Pancreas (tissue), 10 donors: ENCODE measurements around the gene NOTO. TPM values are rescaled to one million over a fixed set of nuclear protein-coding genes. Genes with fewer than 3 reads are reported as not detected.
"Not testable (repeated sequence)": the region's sequence is repeated elsewhere in the genome, so short reads cannot be mapped to it uniquely, and the experiment has no call there.

Experiments used
- ATAC-seq, 4 donors: fragments of 200-7000 bp; cut with Tn5 transposase; one replicate each; pipeline versions ENCODE4 v1.8.0 to v1.9.1; 2020; ENCODE audit warnings: mild to moderate bottlenecking in 4 of 4, moderate library complexity in 4 of 4
- DNase-seq, 6 donors: peaks; one replicate each; pipeline ENCODE4 v3.0.0-alpha.2; 2020
- FAIRE-seq: peaks from 2 replicates; lab custom pipeline; 2012; peaks lifted over from hg19 to GRCh38; lab: Jason Lieb, UNC
- H3K27ac ChIP-seq, 4 donors: fragments of 200-600 bp; sonication (generic); 1 replicate in 3 of 4; 2 replicates in 1 of 4; pipeline versions ENCODE4 v1.5.0 to v1.8.0; 2020
- H3K27me3 ChIP-seq, 4 donors: fragments of 200-600 bp; one replicate each; pipeline ENCODE4 v1.8.0; 2021
- H3K36me3 ChIP-seq, 3 donors: fragments of 200-600 bp; sonication (generic) in 1 of 3; one replicate each; pipeline versions ENCODE4 v1.5.0 to v1.8.0; 2020 to 2021
- H3K4me1 ChIP-seq, 3 donors: fragments of 200-600 bp; one replicate each; pipeline ENCODE4 v1.8.0; 2021
- H3K4me3 ChIP-seq, 4 donors: fragments of 200-600 bp; sonication (generic) in 2 of 4; one replicate each; pipeline versions ENCODE4 v1.5.0 to v1.8.0; 2020 to 2021
- H3K9me3 ChIP-seq, 4 donors: fragments of 200-600 bp; one replicate each; pipeline ENCODE4 v1.8.0; 2021
- CTCF ChIP-seq, 4 donors: fragments of 200-600 bp; sonication (generic) in 3 of 4; IDR thresholded peaks; one replicate each; pipeline versions ENCODE4 v1.5.0 to v1.8.0; 2021; ENCODE audit warnings: antibody characterized with exemption in 4 of 4
- WGBS, 2 donors: extraction: QIAGEN DNeasy Blood & Tissue Kit; methylation state at CpG; one replicate each; pipeline ENCODE4 v1.1.7; 2013; 5-methylcytosine and 5-hydroxymethylcytosine counted together
- intact Hi-C, 3 donors: fragments of 100-400 bp; cut with DNase I; formaldehyde crosslinking; loops; one replicate each; pipeline versions ENCODE4 v1.11.1 to v1.14.2; 2022
- polyA plus RNA-seq, 2 donors: library from polyadenylated mRNA; stranded (reverse); fragments of 200-250 nt; gene quantifications; one replicate each; pipeline ENCODE4 v1.2.3, GENCODE V29; 2013
- total RNA-seq, 6 donors: library from RNA; stranded (reverse); fragmentation: NEBNext Ultra II Directional in 4 of 6; extraction: Animal tissue kit (Norgen Biotek cat#: 25700) in 4 of 6; gene quantifications; one replicate each; pipeline versions ENCODE4 v1.2.1 to v1.2.4, GENCODE V29; 2021 to 2023
- donor health status: healthy with polysubstance abuse.
- donor health status: DM: no; HTN: no; CAD: no; lungs with moderate emphysema.
- donor health status: DM: no; HTN: no; CAD: no.
- donor health status: control.
- donor health status: control.
- donor health status: Bipolar disorder and iron deficiency.
- donor health status: DM: yes; HTN: yes; CAD: no.
- donor health status: DM: no; HTN: no; CAD: no.
- donor health status: DM: no; HTN: no; CAD: no.
- donor health status: DM: yes; HTN: yes; CAD: no.

Gene NOTO
- total and polyA plus RNA-seq, 8 donors, result not detected

- H3K4me1 ChIP-seq, H3K27ac ChIP-seq, H3K36me3 ChIP-seq, ATAC-seq, DNase-seq, H3K27me3 ChIP-seq, H3K9me3 ChIP-seq, H3K4me3 ChIP-seq, FAIRE-seq: not testable (repeated sequence)
- WGBS, 2 donors, result 58 to 73% methylated on average over 4 to 6 of the region's 7 CpGs
- intact Hi-C loops, result loop anchor here in 1 of 3 donors (10.0 kb wide), 1 partner anchor 176 kb away; no protein-coding TSS in a partner anchor
Measured at GRCh38 chr2:73170341-73170740, 32.0 kb upstream of the NOTO start.

- ATAC-seq (no peak), FAIRE-seq (no peak), DNase-seq (no peak)
- intact Hi-C loops, result loop anchor here in 1 of 3 donors (10.0 kb wide), 1 partner anchor 178 kb away; no protein-coding TSS in a partner anchor
- Histone ChIP-seq H3K4me3 (no peak overlapping the region), H3K9me3 (no peaks in the 10 kb centered on the region), H3K27ac (no peak overlapping the region), H3K4me1 (peaks cover 0 to 16% (median 4%) of the 10 kb centered on the region in 3 donors), H3K36me3 (no peaks in the 10 kb centered on the region), H3K27me3 (no peaks in the 10 kb centered on the region)
- 78 to 82% methylated on average over 6 of the region's 6 CpGs for WGBS, 2 donors
- TF ChIP-seq CTCF (IDR thresholded peaks at IDR 0.05), result no peak
Measured at GRCh38 chr2:73172963-73173362, 29.4 kb upstream of the NOTO start.

GRCh38 chr2:73173781-73174180, 28.6 kb upstream of the NOTO start:
- FAIRE-seq, result no peak
- Histone ChIP-seq H3K4me1 (peaks cover 0 to 16% (median 4%) of the 10 kb centered on the region in 3 donors), H3K27me3 (no peaks in the 10 kb centered on the region), H3K4me3 (no peak overlapping the region), H3K27ac (no peak overlapping the region), H3K9me3 (no peaks in the 10 kb centered on the region), H3K36me3 (no peaks in the 10 kb centered on the region)
- intact Hi-C loops, result loop anchor here in 1 of 3 donors (10.0 kb wide), 1 partner anchor 179 kb away; no protein-coding TSS in a partner anchor
- no peak for DNase-seq
- 90 to 97% methylated on average over 7 of the region's 7 CpGs for WGBS, 2 donors
- TF ChIP-seq CTCF (IDR thresholded peaks at IDR 0.05), result no peak
- no peak for ATAC-seq

- ATAC-seq, result no peak
- TF ChIP-seq CTCF (IDR thresholded peaks at IDR 0.05), result no peak
- Histone ChIP-seq H3K36me3 (no peaks in the 10 kb centered on the region), H3K27me3 (no peaks in the 10 kb centered on the region), H3K4me3 (no peak overlapping the region), H3K4me1 (peaks cover 0 to 16% (median 4%) of the 10 kb centered on the region in 3 donors), H3K9me3 (no peaks in the 10 kb centered on the region), H3K27ac (no peak overlapping the region)
- intact Hi-C loops, result loop anchor here in 1 of 3 donors (10.0 kb wide), 1 partner anchor 179 kb away; no protein-coding TSS in a partner anchor
- no peak for DNase-seq
- 89 to 93% methylated on average over 10 of the region's 10 CpGs for WGBS, 2 donors
- no peak for FAIRE-seq
Measured at GRCh38 chr2:73174244-73174643, 28.1 kb upstream of the NOTO start.

- Histone ChIP-seq H3K27ac (no peak overlapping the region), H3K36me3 (no peaks in the 10 kb centered on the region), H3K27me3 (no peaks in the 10 kb centered on the region), H3K4me1 (peaks cover 0 to 16% (median 4%) of the 10 kb centered on the region in 3 donors), H3K9me3 (no peaks in the 10 kb centered on the region), H3K4me3 (peak overlapping the region; percentile 13 to 61 (median 32))
- TF ChIP-seq CTCF (IDR thresholded peaks at IDR 0.05), result no peak
- WGBS, 2 donors, result 33 to 36% methylated on average over 25 of the region's 25 CpGs
- no peak for FAIRE-seq
- intact Hi-C loops, result loop anchor here in 2 of 3 donors (5.0 to 10.0 kb wide), 3 partner anchors 180 to 283 kb away; no protein-coding TSS in a partner anchor
- no peak for DNase-seq
- no peak for ATAC-seq
Measured at GRCh38 chr2:73174941-73175662, 27.3 kb upstream of the NOTO start.
